ENCODE measurements around the gene C2orf92.

DNA sequence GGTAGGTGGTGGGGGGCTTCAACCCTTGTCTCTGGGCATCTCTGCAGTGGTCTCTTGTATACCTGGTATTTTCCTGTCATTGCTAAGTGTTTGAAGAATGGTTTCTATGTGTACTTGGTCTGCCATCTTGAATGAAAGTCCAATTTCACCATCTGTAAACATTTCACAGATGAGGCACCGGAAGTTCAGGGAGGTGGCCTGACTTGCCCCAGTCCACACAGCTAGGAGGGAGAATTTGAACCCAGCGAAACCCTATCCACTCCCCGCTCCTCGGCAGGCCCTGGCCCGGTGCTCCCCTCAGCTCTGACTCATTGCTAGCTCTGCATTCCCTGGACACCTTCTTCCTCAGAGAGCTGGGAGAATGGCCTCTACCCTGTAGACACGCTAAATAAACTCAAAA is 74.4 kb downstream of the C2orf92 start:
- TF ChIP-seq NPAS2 (CRISPR knock-in tag; IDR thresholded peaks at IDR 0.05; ENCODE audit: borderline replicate concordance) (no peak), ESRRA (IDR thresholded peaks at IDR 0.05; ENCODE audit: borderline replicate concordance, low read length) (no peak), RFX5 (IDR thresholded peaks at IDR 0.05) (no peak), CTCF (IDR thresholded peaks at IDR 0.05) (no peak), POLR2A (IDR thresholded peaks at IDR 0.05; ENCODE audit: low read length) (no peak)
